ENCODE measurements around the gene LCOR. TPM values are rescaled to one million over a fixed set of nuclear protein-coding genes. Genes with fewer than 3 reads are reported as not detected.
"Not testable (repeated sequence)": the region's sequence is repeated elsewhere in the genome, so short reads cannot be mapped to it uniquely, and the experiment has no call there.

The LCOR gene
- total and polyA plus RNA-seq, 4 experiments from 2014 or later: 15.0 to 44.9 (median 32.6) TPM

DNA sequence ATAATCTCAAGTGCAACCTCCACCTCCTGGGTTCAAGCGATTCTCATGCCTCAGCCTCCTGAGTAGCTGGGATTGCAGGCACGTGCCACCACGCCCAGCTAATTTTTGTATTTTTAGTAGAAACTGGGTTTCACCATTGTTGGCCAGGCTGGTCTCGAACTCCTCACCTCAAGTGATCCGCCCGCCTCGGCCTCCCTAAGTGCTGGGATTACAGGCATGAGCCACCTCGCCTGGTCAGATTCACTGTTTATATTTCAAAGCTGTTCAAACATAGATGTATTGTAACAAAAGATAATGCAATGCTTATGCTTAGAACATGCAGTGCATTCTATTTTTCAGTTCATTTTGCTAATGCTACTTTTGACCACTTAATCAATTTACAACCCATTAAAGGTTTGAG, 111.1 kb downstream of the LCOR start:
- H3K27me3 Mint-ChIP-seq; H3K27me3 ChIP-seq (ENCODE audit: insufficient read depth, low read length); H3K36me3 ChIP-seq (ENCODE audit: insufficient read depth, low read length); H3K4me3 Mint-ChIP-seq; POLR2A ChIA-PET (ENCODE audit: partially characterized antibody); DNase-seq; intact Hi-C loops (cut with micrococcal nuclease); H3K4me1 ChIP-seq (ENCODE audit: insufficient read depth, low read length); H3K4me3 ChIP-seq (ENCODE audit: low read length in 2 of 2); H3K9me3 Mint-ChIP-seq; H3K27ac ChIP-seq (ENCODE audit: low read depth, low read length); H3K27ac Mint-ChIP-seq; H3K9me3 ChIP-seq (ENCODE audit: control insufficient read depth in 1 of 2, low read length in 2 of 2); CTCF ChIA-PET (ENCODE audit: partially characterized antibody): not testable (repeated sequence)
- peaks cover 9 to 15% (median 11%) of the 10 kb centered on the region in 4 donors for H3K4me1 Mint-ChIP-seq
- peaks cover 14 to 22% of the 10 kb centered on the region in 2 donors for H3K36me3 Mint-ChIP-seq

DNA sequence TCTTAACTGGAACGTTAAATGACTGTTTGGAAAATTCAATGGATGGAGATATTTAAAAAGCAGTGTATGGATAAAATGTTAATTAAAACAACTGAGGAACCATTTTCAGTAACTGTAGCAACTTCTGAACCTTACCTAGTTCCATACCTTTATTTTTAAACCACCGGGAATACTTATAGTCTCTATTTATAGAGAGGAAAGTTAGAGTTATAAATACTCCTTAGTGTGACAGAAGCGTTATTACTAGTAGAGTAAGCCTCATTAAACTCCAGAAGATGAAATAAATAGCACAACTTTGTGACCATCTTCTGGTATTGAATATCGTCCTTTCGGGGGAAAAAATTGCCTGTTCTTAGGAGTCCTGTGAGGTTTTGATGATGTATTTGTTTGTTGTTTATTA, 114.9 kb downstream of the LCOR start:
- intact Hi-C loops (cut with micrococcal nuclease): no loop called here
- Mint-ChIP-seq H3K27me3 (no peaks in the 10 kb centered on the region), H3K9me3 (no peaks in the 10 kb centered on the region), H3K27ac (peak overlapping the region in 1 of 7 donors; percentile 6), H3K4me1 (peaks cover 9 to 18% (median 15%) of the 10 kb centered on the region in 4 donors), H3K36me3 (peaks cover 27 to 30% of the 10 kb centered on the region in 2 donors), H3K4me3 (no peak overlapping the region)
- Histone ChIP-seq H3K27me3 (ENCODE audit: insufficient read depth, low read length) (no peaks in the 10 kb centered on the region), H3K27ac (ENCODE audit: low read depth, low read length) (no peak overlapping the region), H3K9me3 (ENCODE audit: control insufficient read depth in 1 of 2, low read length in 2 of 2) (no peaks in the 10 kb centered on the region), H3K36me3 (ENCODE audit: insufficient read depth, low read length) (peaks cover 5% of the 10 kb centered on the region), H3K4me1 (ENCODE audit: insufficient read depth, low read length) (no peaks in the 10 kb centered on the region), H3K4me3 (ENCODE audit: low read length in 2 of 2) (no peak overlapping the region)
- no peak for DNase-seq
- ChIA-PET CTCF (ENCODE audit: partially characterized antibody) (no interaction called here), POLR2A (ENCODE audit: partially characterized antibody) (no interaction called here)

DNA sequence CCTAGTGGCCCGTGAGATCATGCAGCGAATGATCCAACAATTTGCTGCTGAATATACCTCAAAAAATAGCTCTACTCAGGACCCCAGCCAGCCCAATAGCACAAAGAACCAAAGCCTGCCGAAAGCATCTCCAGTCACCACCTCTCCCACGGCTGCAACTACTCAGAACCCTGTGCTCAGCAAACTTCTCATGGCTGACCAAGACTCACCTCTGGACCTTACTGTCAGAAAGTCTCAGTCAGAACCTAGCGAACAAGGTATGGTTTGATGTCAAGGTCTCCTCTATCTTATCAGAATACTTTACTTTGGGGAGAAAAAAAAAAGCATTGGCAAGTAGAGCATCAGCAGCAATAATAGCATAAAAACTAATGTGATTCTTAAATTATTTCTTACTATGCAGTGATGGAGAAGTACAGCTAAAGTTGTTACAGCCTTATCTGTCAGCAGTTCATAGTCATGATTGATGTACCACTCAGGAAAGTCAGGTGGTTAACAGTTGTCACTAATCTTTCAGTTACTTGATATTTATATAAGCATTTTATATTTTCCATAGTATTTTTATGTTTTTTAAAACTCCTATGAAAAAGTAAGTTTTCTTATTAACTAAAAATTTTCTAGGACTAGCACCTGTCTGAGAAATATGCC, 117.1 kb downstream of the LCOR start:
- Mint-ChIP-seq H3K36me3 (peaks cover 37 to 47% of the 10 kb centered on the region in 2 donors), H3K4me3 (peak overlapping the region in 1 of 8 donors; percentile 2), H3K9me3 (no peaks in the 10 kb centered on the region), H3K27me3 (no peaks in the 10 kb centered on the region), H3K4me1 (peaks cover 9 to 18% (median 15%) of the 10 kb centered on the region in 4 donors), H3K27ac (peak overlapping the region in 1 of 7 donors; percentile 14)
- Histone ChIP-seq H3K27ac (ENCODE audit: low read depth, low read length) (no peak overlapping the region), H3K4me3 (ENCODE audit: low read length in 2 of 2) (no peak overlapping the region), H3K9me3 (ENCODE audit: control insufficient read depth in 1 of 2, low read length in 2 of 2) (no peaks in the 10 kb centered on the region), H3K27me3 (ENCODE audit: insufficient read depth, low read length) (no peaks in the 10 kb centered on the region), H3K36me3 (ENCODE audit: insufficient read depth, low read length) (peaks cover 6% of the 10 kb centered on the region), H3K4me1 (ENCODE audit: insufficient read depth, low read length) (no peaks in the 10 kb centered on the region)
- no peak for DNase-seq
- ChIA-PET CTCF (ENCODE audit: partially characterized antibody) (no interaction called here), POLR2A (ENCODE audit: partially characterized antibody) (no interaction called here)
- intact Hi-C loops (cut with micrococcal nuclease): no loop called here

- H3K4me3 ChIP-seq (ENCODE audit: low read length in 2 of 2): no peak overlapping the region
- H3K4me1 ChIP-seq (ENCODE audit: insufficient read depth, low read length): no peaks in the 10 kb centered on the region
- H3K4me3 Mint-ChIP-seq: no peak overlapping the region
- H3K36me3 ChIP-seq (ENCODE audit: insufficient read depth, low read length): peaks cover 18% of the 10 kb centered on the region
- no peak overlapping the region for H3K27ac ChIP-seq (ENCODE audit: low read depth, low read length)
- peaks cover 4 to 17% (median 6%) of the 10 kb centered on the region in 4 donors for H3K4me1 Mint-ChIP-seq
- no peaks in the 10 kb centered on the region for H3K9me3 Mint-ChIP-seq
- CTCF ChIA-PET (ENCODE audit: partially characterized antibody): interaction anchor here (0.9 kb wide), 1 partner anchor 18 kb away, joined by 3 read pairs; no protein-coding TSS in a partner anchor
- intact Hi-C loops (cut with micrococcal nuclease): no loop called here
- no peaks in the 10 kb centered on the region for H3K27me3 Mint-ChIP-seq
- H3K27ac Mint-ChIP-seq: no peak overlapping the region
- H3K27me3 ChIP-seq (ENCODE audit: insufficient read depth, low read length): no peaks in the 10 kb centered on the region
- POLR2A ChIA-PET (ENCODE audit: partially characterized antibody): no interaction called here
- no peaks in the 10 kb centered on the region for H3K9me3 ChIP-seq (ENCODE audit: control insufficient read depth in 1 of 2, low read length in 2 of 2)
- DNase-seq: no peak
- peaks cover 45 to 60% of the 10 kb centered on the region in 2 donors for H3K36me3 Mint-ChIP-seq
Observed at GRCh38 chr10:96951954-96952353, 119.9 kb downstream of the LCOR start.

- ChIA-PET POLR2A (ENCODE audit: partially characterized antibody) (no interaction called here), CTCF (ENCODE audit: partially characterized antibody) (no interaction called here)
- no peaks in the 10 kb centered on the region for H3K9me3 ChIP-seq (ENCODE audit: control insufficient read depth in 1 of 2, low read length in 2 of 2)
- Mint-ChIP-seq H3K9me3 (no peaks in the 10 kb centered on the region), H3K4me3 (no peak overlapping the region), H3K4me1 (peaks cover 0 to 8% (median 0%) of the 10 kb centered on the region in 4 donors), H3K27me3 (no peaks in the 10 kb centered on the region), H3K27ac (peak overlapping the region in 1 of 7 donors; percentile 77), H3K36me3 (peaks cover 46 to 64% of the 10 kb centered on the region in 2 donors)
- H3K36me3 ChIP-seq (ENCODE audit: insufficient read depth, low read length): peaks cover 18% of the 10 kb centered on the region
- no peak overlapping the region for H3K4me3 ChIP-seq (ENCODE audit: low read length in 2 of 2)
- DNase-seq: no peak
- H3K4me1 ChIP-seq (ENCODE audit: insufficient read depth, low read length): no peaks in the 10 kb centered on the region
- intact Hi-C loops (cut with micrococcal nuclease): no loop called here
- no peaks in the 10 kb centered on the region for H3K27me3 ChIP-seq (ENCODE audit: insufficient read depth, low read length)
- H3K27ac ChIP-seq (ENCODE audit: low read depth, low read length): no peak overlapping the region
Observed at GRCh38 chr10:96955794-96956193, 123.7 kb downstream of the LCOR start.

GRCh38 chr10:96958071-96958470, 126.0 kb downstream of the LCOR start:
- DNase-seq: no peak
- H3K27ac ChIP-seq (ENCODE audit: low read depth, low read length): no peak overlapping the region
- H3K36me3 ChIP-seq (ENCODE audit: insufficient read depth, low read length): peaks cover 13% of the 10 kb centered on the region
- H3K4me1 Mint-ChIP-seq: peaks cover 0 to 8% (median 0%) of the 10 kb centered on the region in 4 donors
- H3K9me3 Mint-ChIP-seq: no peaks in the 10 kb centered on the region
- H3K27ac Mint-ChIP-seq: peak overlapping the region in 1 of 7 donors; percentile 27
- no peaks in the 10 kb centered on the region for H3K9me3 ChIP-seq (ENCODE audit: control insufficient read depth in 1 of 2, low read length in 2 of 2)
- peaks cover 31 to 57% of the 10 kb centered on the region in 2 donors for H3K36me3 Mint-ChIP-seq
- H3K4me3 ChIP-seq (ENCODE audit: low read length in 2 of 2): no peak overlapping the region
- no peaks in the 10 kb centered on the region for H3K4me1 ChIP-seq (ENCODE audit: insufficient read depth, low read length)
- intact Hi-C loops (cut with micrococcal nuclease): no loop called here
- no peak overlapping the region for H3K4me3 Mint-ChIP-seq
- ChIA-PET POLR2A (ENCODE audit: partially characterized antibody) (no interaction called here), CTCF (ENCODE audit: partially characterized antibody) (no interaction called here)
- no peaks in the 10 kb centered on the region for H3K27me3 ChIP-seq (ENCODE audit: insufficient read depth, low read length)
- no peaks in the 10 kb centered on the region for H3K27me3 Mint-ChIP-seq

GRCh38 chr10:96959733-96960132, 127.6 kb downstream of the LCOR start:
- peaks cover 11% of the 10 kb centered on the region for H3K36me3 ChIP-seq (ENCODE audit: insufficient read depth, low read length)
- H3K27me3 Mint-ChIP-seq: no peaks in the 10 kb centered on the region
- H3K36me3 Mint-ChIP-seq: peaks cover 25 to 43% of the 10 kb centered on the region in 2 donors
- intact Hi-C loops (cut with micrococcal nuclease): no loop called here
- ChIA-PET POLR2A (ENCODE audit: partially characterized antibody) (no interaction called here), CTCF (ENCODE audit: partially characterized antibody) (interaction anchor here (1.3 kb wide), 1 partner anchor 66 kb away, joined by 3 read pairs; no protein-coding TSS in a partner anchor)
- no peaks in the 10 kb centered on the region for H3K4me1 ChIP-seq (ENCODE audit: insufficient read depth, low read length)
- H3K9me3 ChIP-seq (ENCODE audit: control insufficient read depth in 1 of 2, low read length in 2 of 2): no peaks in the 10 kb centered on the region
- no peaks in the 10 kb centered on the region for H3K9me3 Mint-ChIP-seq
- H3K4me3 ChIP-seq (ENCODE audit: low read length in 2 of 2): no peak overlapping the region
- H3K27ac ChIP-seq (ENCODE audit: low read depth, low read length): no peak overlapping the region
- H3K27me3 ChIP-seq (ENCODE audit: insufficient read depth, low read length): no peaks in the 10 kb centered on the region
- H3K4me3 Mint-ChIP-seq: no peak overlapping the region
- H3K27ac Mint-ChIP-seq: no peak overlapping the region
- peaks cover 0 to 6% (median 0%) of the 10 kb centered on the region in 4 donors for H3K4me1 Mint-ChIP-seq
- DNase-seq: no peak
